K562 (cell line): ENCODE data around the gene HDAC7. TPM values are rescaled to one million over a fixed set of nuclear protein-coding genes. Genes with fewer than 3 reads are reported as not detected.
A peak's percentile ranks its signal among the peaks of the same experiment; 100 is the strongest.

ENCODE experiments used
- ATAC-seq: fragments of 200-7000 bp; cut with Tn5 transposase; 3 replicates; pipeline ENCODE4 v1.9.1; 2020; ENCODE audit warnings: moderate library complexity
- BruUV-seq: library from RNA; stranded (reverse); fragments of 400-500 nt; replicated peaks from 2 replicates; lab custom pipeline; 2021; lab: Mats Ljungman, UMichigan
- CTCF ChIA-PET: fragments of 300-600 bp; formaldehyde crosslinking; extraction: SDS; loops from one replicate; lab custom pipeline; 2021; ENCODE audit warnings: low intra/inter-chr PET ratio; lab: Yijun Ruan, JAX
- POLR2A ChIA-PET: fragments of 300-600, 350-650 bp; sonication (Branson Sonifier 250); formaldehyde crosslinking; extraction: SDS; loops from one replicate; lab custom pipeline; 2021; ENCODE audit warnings: antibody characterized with exemption, inconsistent platforms; lab: Yijun Ruan, JAX
- DNase-seq, 4 experiments: peaks; one replicate each; pipeline versions ENCODE4 v3.0.0 to v3.0.0-alpha.2; 2011 to 2018; ENCODE audit warnings: low spot score in 3 of 4, mixed read lengths in 3 of 4; ENCODE audit errors: extremely low read depth in 1 of 4
- FAIRE-seq: peaks from 2 replicates; lab custom pipeline; 2011; peaks lifted over from hg19 to GRCh38; lab: Jason Lieb, UNC
- H2AFZ ChIP-seq: 2 replicates; pipeline ENCODE4 v1.6.0; 2011; ENCODE audit warnings: low read depth, low read length, control low read depth, inconsistent platforms
- H3K27ac ChIP-seq: fragments of 200-600 bp; 3 replicates; pipeline ENCODE4 v1.8.0; 2011; ENCODE audit warnings: low read depth, mild to moderate bottlenecking, control low read depth, inconsistent platforms, low read length, moderate library complexity, mixed read lengths; ENCODE audit errors: extremely low read depth
- H3K27me3 ChIP-seq, 2 experiments: fragments of 300-600 bp in 1 of 2; 2 replicates in 1 of 2; 3 replicates in 1 of 2; pipeline versions ENCODE4 v1.6.0 to v1.8.0; 2011; ENCODE audit warnings: inconsistent platforms in 2 of 2, low read length in 2 of 2, mild to moderate bottlenecking in 1 of 2, mixed read lengths in 1 of 2, moderate library complexity in 1 of 2; ENCODE audit not compliant: control insufficient read depth in 2 of 2, insufficient read depth in 2 of 2
- H3K36me3 ChIP-seq: fragments of 300-600 bp; 3 replicates; pipeline ENCODE4 v1.8.0; 2011; ENCODE audit warnings: mild to moderate bottlenecking, low read length, inconsistent platforms; ENCODE audit not compliant: control insufficient read depth, insufficient read depth
- H3K4me1 ChIP-seq, 2 experiments: fragments of 200-600 bp in 1 of 2; replicated peaks in 1 of 2; 2 replicates in 1 of 2; 3 replicates in 1 of 2; pipeline versions ENCODE4 v1.5.1 to v1.8.0; 2011; ENCODE audit warnings: inconsistent platforms in 2 of 2, low read length in 2 of 2, mild to moderate bottlenecking in 1 of 2, mixed read lengths in 1 of 2, moderate library complexity in 1 of 2; ENCODE audit not compliant: control insufficient read depth in 2 of 2, insufficient read depth in 2 of 2
- H3K4me2 ChIP-seq: 2 replicates; pipeline ENCODE4 v1.6.1; 2011; ENCODE audit warnings: low read length, control low read depth, inconsistent platforms, mixed read lengths; ENCODE audit not compliant: insufficient read depth
- H3K4me3 ChIP-seq: fragments of 200-600 bp; sonication (generic), shearing (Covaris generic); 2 replicates; pipeline ENCODE4 v1.5.1; 2016; ENCODE audit warnings: control low read depth, inconsistent platforms
- H3K79me2 ChIP-seq: fragments of 200-600 bp; 3 replicates; pipeline ENCODE4 v1.8.0; 2011; ENCODE audit warnings: low read length, inconsistent platforms; ENCODE audit not compliant: control insufficient read depth, insufficient read depth
- H3K9ac ChIP-seq, 2 experiments: 2 replicates each; pipeline versions ENCODE4 v1.6.0 to v1.6.1; 2011; ENCODE audit warnings: low read depth in 2 of 2, low read length in 2 of 2, control low read depth in 1 of 2, inconsistent platforms in 1 of 2, mild to moderate bottlenecking in 1 of 2, mixed read lengths in 1 of 2; ENCODE audit not compliant: insufficient read depth in 1 of 2
- H3K9me1 ChIP-seq: one replicate; pipeline ENCODE4 v1.6.0; 2011; ENCODE audit warnings: inconsistent platforms, mild to moderate bottlenecking, low read length, moderate library complexity; ENCODE audit not compliant: control insufficient read depth, insufficient read depth
- H3K9me3 ChIP-seq: replicated peaks from 2 replicates; pipeline ENCODE4 v1.5.1; 2011; ENCODE audit warnings: low read depth, low read length, inconsistent platforms; ENCODE audit not compliant: control insufficient read depth, insufficient read depth
- H4K20me1 ChIP-seq: replicated peaks from 2 replicates; pipeline ENCODE4 v1.6.1; 2011; ENCODE audit warnings: low read length, inconsistent platforms, mixed read lengths; ENCODE audit not compliant: control insufficient read depth, insufficient read depth
- CEBPG ChIP-seq, 3 experiments: fragments of 200-800 bp in 1 of 3; sonication (Bioruptor generic) in 1 of 3; sonication (generic) in 1 of 3; formaldehyde crosslinking in 1 of 3; IDR thresholded peaks in 2 of 3; conservative IDR thresholded peaks in 1 of 3; 2 replicates each; pipeline versions ENCODE4 v1.6.1 to v1.8.0; 2016 to 2022; ENCODE audit warnings: missing compliant biosample characterization in 2 of 3, missing genetic modification characterization in 2 of 3, mild to moderate bottlenecking in 1 of 3, missing genetic modification reagents in 1 of 3
- FOXK1 ChIP-seq: sonication (generic); formaldehyde crosslinking; IDR thresholded peaks from 2 replicates; pipeline ENCODE4 v1.8.0; 2022; ENCODE audit warnings: missing genetic modification reagents, mild to moderate bottlenecking, borderline replicate concordance
- GABPB1 ChIP-seq: sonication (generic); formaldehyde crosslinking; IDR thresholded peaks from 2 replicates; pipeline ENCODE4 v1.8.0; 2022; ENCODE audit warnings: mild to moderate bottlenecking, missing genetic modification reagents
- POLR2G ChIP-seq: fragments of 200-400 bp; formaldehyde crosslinking; IDR thresholded peaks from 2 replicates; pipeline ENCODE4 v1.6.1; 2017; ENCODE audit warnings: low read depth, mild to moderate bottlenecking, antibody characterized with exemption, low read length, moderate library complexity
- ZNF12 ChIP-seq: sonication (generic); formaldehyde crosslinking; IDR thresholded peaks from 2 replicates; pipeline ENCODE4 v1.4.0; 2020; ENCODE audit warnings: mild to moderate bottlenecking, missing genetic modification reagents
- WGBS: fragments of 100-300 bp; shearing (Covaris generic); methylation state at CpG from one replicate; pipeline ENCODE4 v1.1.6; 2016; ENCODE audit warnings: low coverage, mixed read lengths; ENCODE audit not compliant: insufficient coverage; ENCODE audit errors: missing lambda C conversion rate; 5-methylcytosine and 5-hydroxymethylcytosine counted together
- in situ Hi-C: fragments of 300-500 bp; cut with MboI; formaldehyde crosslinking; loops from 4 replicates; pipeline ENCODE4 v1.15.0; 2018; ENCODE audit warnings: inconsistent platforms, mixed read lengths
- intact Hi-C: fragments of 100-400 bp; cut with micrococcal nuclease; formaldehyde crosslinking; loops from 2 replicates; pipeline ENCODE4 v1.14.2; 2022
- polyA plus RNA-seq, 8 experiments: library from polyadenylated mRNA; depleted of rRNA in 4 of 8; stranded (reverse) in 5 of 8; unstranded in 3 of 8; fragments of >200 nt; fragmentation: Nextera tagmentation in 2 of 8; fragmentation: Illumina TruSeq in 1 of 8; extraction: Ambion mirVana in 2 of 8; extraction: Trizol in 1 of 8; gene quantifications; 2 replicates each; pipeline versions ENCODE4 v1.2.1 to v1.2.3, GENCODE V29; 2011 to 2014; ENCODE audit warnings: inconsistent platforms in 1 of 8, missing spikeins in 1 of 8
- total RNA-seq, 7 experiments: library from RNA; depleted of rRNA in 6 of 7; stranded (reverse); fragments of >200 nt in 6 of 7; fragmentation: Illumina TruSeq in 2 of 7; extraction: Trizol in 2 of 7; gene quantifications; 2 replicates each; pipeline versions ENCODE4 v1.2.1 to v1.2.3, GENCODE V29; 2011 to 2021; ENCODE audit warnings: low replicate concordance in 1 of 7
- TF ChIP-seq, protein P1 (sequence below): fragments of 250-450 bp; sonication (Bioruptor Pico); IDR thresholded peaks from 2 replicates; pipeline ENCODE4 v1.4.0; 2020
- TF ChIP-seq, protein P2 (sequence below): sonication (generic); formaldehyde crosslinking; IDR thresholded peaks from 2 replicates; pipeline ENCODE4 v1.8.0; 2023; ENCODE audit warnings: missing genetic modification reagents, mild to moderate bottlenecking, borderline replicate concordance
- TF ChIP-seq, protein P3 (sequence below), 3 experiments: fragments of 200-800 bp in 1 of 3; sonication (Bioruptor generic) in 1 of 3; sonication (generic) in 1 of 3; formaldehyde crosslinking in 1 of 3; IDR thresholded peaks; 2 replicates each; pipeline versions ENCODE4 v1.6.1 to v1.8.0; 2016 to 2022; ENCODE audit warnings: mild to moderate bottlenecking in 2 of 3, missing compliant biosample characterization in 2 of 3, missing genetic modification characterization in 2 of 3, missing genetic modification reagents in 1 of 3

Gene HDAC7
- total and polyA plus RNA-seq, 9 of the 15 experiments (the other 6 are each of a cell fraction or from before 2014, with no cell fraction given) = 2.5 to 129 (median 31.1) TPM

DNA sequence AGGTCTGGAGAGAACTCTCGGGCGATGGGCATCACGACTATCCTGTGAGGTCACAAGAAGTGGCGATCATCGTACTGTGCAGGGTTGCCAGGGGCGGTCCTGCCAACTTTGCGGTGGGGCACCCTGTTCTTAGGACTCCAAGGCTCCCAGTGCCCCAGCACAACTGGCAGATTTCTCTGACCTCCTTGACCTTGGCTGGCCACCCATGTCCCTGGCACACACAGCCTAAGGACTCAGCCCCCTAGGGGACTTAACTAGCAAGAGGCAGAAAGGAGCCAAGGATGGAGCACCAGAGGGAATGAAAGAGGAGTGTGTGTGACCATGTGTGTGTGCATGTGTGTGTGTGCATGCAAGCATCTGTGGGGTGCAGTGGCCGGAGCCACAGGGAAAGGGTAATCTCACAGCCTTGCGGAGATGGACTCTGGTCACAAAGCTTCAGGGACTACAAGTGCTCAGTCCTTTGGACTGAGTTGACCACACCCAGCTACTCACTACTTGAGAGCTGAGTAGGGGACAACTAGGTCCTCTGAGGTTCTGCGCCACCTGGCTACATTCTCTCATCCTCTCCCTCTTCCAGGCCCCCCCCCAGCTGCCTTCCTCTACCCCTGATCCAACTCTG is 32.9 kb downstream of the HDAC7 start:
- Histone ChIP-seq H3K9me3 (no peaks in the 10 kb centered on the region), H3K9ac (peak overlapping the region in 1 of 2 experiments; percentile 69; a peak in 2 of 4 replicates), H3K79me2 (no peaks in the 10 kb centered on the region; the same call in 2 of the 3 replicates), H3K9me1 (no peaks in the 10 kb centered on the region), H2AFZ (no peak overlapping the region), H3K4me2 (no peak overlapping the region), H3K27me3 (no peaks in the 10 kb centered on the region), H3K4me1 (peaks cover 0 to 35% of the 10 kb centered on the region in 2 experiments; a peak in 4 of 5 replicates), H3K36me3 (peaks cover 100% of the 10 kb centered on the region; the same call in 2 of the 3 replicates), H3K27ac (no peak overlapping the region), H3K4me3 (no peak overlapping the region), H4K20me1 (0 out of 2 replicates have a peak, but pooled peaks cover 9% of the 10 kb centered on the region)
- POLR2A ChIA-PET = interaction anchor here (0.6 to 5.5 kb wide), 5 partner anchors 8 to 42 kb away, joined by 3 to 38 read pairs (median 7); no protein-coding TSS in a partner anchor
- no TSS peak for BruUV-seq
- in situ Hi-C loops (loop anchor here (5.0 kb wide), 1 partner anchor 51 kb away; no protein-coding TSS in a partner anchor), intact Hi-C loops (no loop called here)
- WGBS = 84% methylated on average over 9 of the region's 10 CpGs
- CTCF ChIA-PET = no interaction called here
- FAIRE-seq (no peak), DNase-seq (no peak), ATAC-seq (no peak)
- TF ChIP-seq, protein P1, sequence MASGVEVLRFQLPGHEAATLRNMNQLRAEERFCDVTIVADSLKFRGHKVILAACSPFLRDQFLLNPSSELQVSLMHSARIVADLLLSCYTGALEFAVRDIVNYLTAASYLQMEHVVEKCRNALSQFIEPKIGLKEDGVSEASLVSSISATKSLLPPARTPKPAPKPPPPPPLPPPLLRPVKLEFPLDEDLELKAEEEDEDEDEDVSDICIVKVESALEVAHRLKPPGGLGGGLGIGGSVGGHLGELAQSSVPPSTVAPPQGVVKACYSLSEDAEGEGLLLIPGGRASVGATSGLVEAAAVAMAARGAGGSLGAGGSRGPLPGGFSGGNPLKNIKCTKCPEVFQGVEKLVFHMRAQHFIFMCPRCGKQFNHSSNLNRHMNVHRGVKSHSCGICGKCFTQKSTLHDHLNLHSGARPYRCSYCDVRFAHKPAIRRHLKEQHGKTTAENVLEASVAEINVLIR (CRISPR knock-in tag) = no peak
- TF ChIP-seq, protein P2, sequence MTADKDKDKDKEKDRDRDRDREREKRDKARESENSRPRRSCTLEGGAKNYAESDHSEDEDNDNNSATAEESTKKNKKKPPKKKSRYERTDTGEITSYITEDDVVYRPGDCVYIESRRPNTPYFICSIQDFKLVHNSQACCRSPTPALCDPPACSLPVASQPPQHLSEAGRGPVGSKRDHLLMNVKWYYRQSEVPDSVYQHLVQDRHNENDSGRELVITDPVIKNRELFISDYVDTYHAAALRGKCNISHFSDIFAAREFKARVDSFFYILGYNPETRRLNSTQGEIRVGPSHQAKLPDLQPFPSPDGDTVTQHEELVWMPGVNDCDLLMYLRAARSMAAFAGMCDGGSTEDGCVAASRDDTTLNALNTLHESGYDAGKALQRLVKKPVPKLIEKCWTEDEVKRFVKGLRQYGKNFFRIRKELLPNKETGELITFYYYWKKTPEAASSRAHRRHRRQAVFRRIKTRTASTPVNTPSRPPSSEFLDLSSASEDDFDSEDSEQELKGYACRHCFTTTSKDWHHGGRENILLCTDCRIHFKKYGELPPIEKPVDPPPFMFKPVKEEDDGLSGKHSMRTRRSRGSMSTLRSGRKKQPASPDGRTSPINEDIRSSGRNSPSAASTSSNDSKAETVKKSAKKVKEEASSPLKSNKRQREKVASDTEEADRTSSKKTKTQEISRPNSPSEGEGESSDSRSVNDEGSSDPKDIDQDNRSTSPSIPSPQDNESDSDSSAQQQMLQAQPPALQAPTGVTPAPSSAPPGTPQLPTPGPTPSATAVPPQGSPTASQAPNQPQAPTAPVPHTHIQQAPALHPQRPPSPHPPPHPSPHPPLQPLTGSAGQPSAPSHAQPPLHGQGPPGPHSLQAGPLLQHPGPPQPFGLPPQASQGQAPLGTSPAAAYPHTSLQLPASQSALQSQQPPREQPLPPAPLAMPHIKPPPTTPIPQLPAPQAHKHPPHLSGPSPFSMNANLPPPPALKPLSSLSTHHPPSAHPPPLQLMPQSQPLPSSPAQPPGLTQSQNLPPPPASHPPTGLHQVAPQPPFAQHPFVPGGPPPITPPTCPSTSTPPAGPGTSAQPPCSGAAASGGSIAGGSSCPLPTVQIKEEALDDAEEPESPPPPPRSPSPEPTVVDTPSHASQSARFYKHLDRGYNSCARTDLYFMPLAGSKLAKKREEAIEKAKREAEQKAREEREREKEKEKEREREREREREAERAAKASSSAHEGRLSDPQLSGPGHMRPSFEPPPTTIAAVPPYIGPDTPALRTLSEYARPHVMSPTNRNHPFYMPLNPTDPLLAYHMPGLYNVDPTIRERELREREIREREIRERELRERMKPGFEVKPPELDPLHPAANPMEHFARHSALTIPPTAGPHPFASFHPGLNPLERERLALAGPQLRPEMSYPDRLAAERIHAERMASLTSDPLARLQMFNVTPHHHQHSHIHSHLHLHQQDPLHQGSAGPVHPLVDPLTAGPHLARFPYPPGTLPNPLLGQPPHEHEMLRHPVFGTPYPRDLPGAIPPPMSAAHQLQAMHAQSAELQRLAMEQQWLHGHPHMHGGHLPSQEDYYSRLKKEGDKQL (CRISPR knock-in tag) = 0 out of 2 replicates have a peak, but pooled peaks have one; percentile 54
- peak; percentile 41; the same call in 1 of the 2 replicates for TF ChIP-seq POLR2G
- TF ChIP-seq FOXK1 = no peak
- TF ChIP-seq CEBPG (CRISPR knock-in tag; IDR thresholded peaks at IDR 0.05) = 0 out of 2 replicates have a peak, but pooled peaks have one; percentile 33
- TF ChIP-seq CEBPG (tag; conservative IDR thresholded peaks at IDR 0.05 in 1 of 2, IDR thresholded peaks at IDR 0.05 in 1 of 2) = no peak
- no peak for TF ChIP-seq GABPB1 (CRISPR knock-in tag)
- TF ChIP-seq, protein P3, sequence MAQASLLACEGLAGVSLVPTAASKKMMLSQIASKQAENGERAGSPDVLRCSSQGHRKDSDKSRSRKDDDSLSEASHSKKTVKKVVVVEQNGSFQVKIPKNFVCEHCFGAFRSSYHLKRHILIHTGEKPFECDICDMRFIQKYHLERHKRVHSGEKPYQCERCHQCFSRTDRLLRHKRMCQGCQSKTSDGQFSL (CRISPR knock-in tag; IDR thresholded peaks at IDR 0.05) = peak; percentile 48; the same call in 1 of the 2 replicates
- TF ChIP-seq, protein P3 (tag; IDR thresholded peaks at IDR 0.05) = no peak
- TF ChIP-seq ZNF12 (CRISPR knock-in tag) = no peak
